HepG2 (cell line): ENCODE data around the gene TOMM7. TPM values are rescaled to one million over a fixed set of nuclear protein-coding genes. Genes with fewer than 3 reads are reported as not detected.

ENCODE experiments used
- ATF1 ChIP-seq: IDR thresholded peaks from 2 replicates; pipeline ENCODE4 v1.6.1; 2016; ENCODE audit warnings: mild to moderate bottlenecking, control low read depth
- MAFK ChIP-seq, 2 experiments: IDR thresholded peaks in 1 of 2; conservative IDR thresholded peaks in 1 of 2; 2 replicates each; pipeline ENCODE4 v1.6.1; 2011; ENCODE audit warnings: improper control_type of control experiment in 2 of 2, low read length in 2 of 2
- PRMT3 ChIP-seq: sonication (generic); formaldehyde crosslinking; IDR thresholded peaks from 2 replicates; pipeline ENCODE4 v1.8.1; 2022; ENCODE audit warnings: low read depth, mild to moderate bottlenecking, moderate library complexity, missing genetic modification reagents, borderline replicate concordance
- SALL2 ChIP-seq: sonication (generic); formaldehyde crosslinking; IDR thresholded peaks from 2 replicates; pipeline ENCODE4 v1.8.1; 2023; ENCODE audit warnings: mild to moderate bottlenecking, missing genetic modification reagents, inconsistent platforms
- SIX4 ChIP-seq: sonication (generic); formaldehyde crosslinking; IDR thresholded peaks from 2 replicates; pipeline ENCODE4 v1.4.0; 2020; ENCODE audit warnings: missing genetic modification reagents
- ZNF136 ChIP-seq: sonication (generic); formaldehyde crosslinking; IDR thresholded peaks from 2 replicates; pipeline ENCODE4 v1.8.1; 2022; ENCODE audit warnings: low read depth, mild to moderate bottlenecking, moderate library complexity, missing genetic modification reagents
- ZNF264 ChIP-seq: sonication (generic); formaldehyde crosslinking; IDR thresholded peaks from 2 replicates; pipeline ENCODE4 v1.4.0; 2020; ENCODE audit warnings: missing genetic modification reagents
- ZNF501 ChIP-seq: sonication (generic); formaldehyde crosslinking; IDR thresholded peaks from 2 replicates; pipeline ENCODE4 v1.5.1; 2020; ENCODE audit warnings: mild to moderate bottlenecking, moderate library complexity, missing genetic modification reagents
- polyA plus RNA-seq, 8 experiments: library from polyadenylated mRNA; depleted of rRNA in 3 of 8; stranded (reverse) in 7 of 8; unstranded in 1 of 8; fragments of >200 nt; fragmentation: Illumina TruSeq in 4 of 8; extraction: Trizol in 4 of 8; gene quantifications; 2 replicates each; pipeline versions ENCODE4 v1.2.1 to v1.2.3, GENCODE V29; 2011 to 2016; ENCODE audit warnings: low read depth in 4 of 8, missing spikeins in 1 of 8, mixed read lengths in 1 of 8; ENCODE audit not compliant: insufficient read depth in 1 of 8
- total RNA-seq, 5 experiments: library from RNA; depleted of rRNA; stranded (reverse); fragments of >200 nt; fragmentation: Illumina TruSeq; extraction: Trizol; gene quantifications; 2 replicates each; pipeline ENCODE4 v1.2.3, GENCODE V29; 2016; ENCODE audit warnings: low read depth in 1 of 5
- TF ChIP-seq, protein P1 (sequence below): sonication (generic); formaldehyde crosslinking; IDR thresholded peaks from 2 replicates; pipeline ENCODE4; 2020; ENCODE audit warnings: missing genetic modification reagents, mild to moderate bottlenecking, borderline replicate concordance
- TF ChIP-seq, protein P2 (sequence below): sonication (generic); formaldehyde crosslinking; IDR thresholded peaks from 2 replicates; pipeline ENCODE4 v1.4.0; 2020; ENCODE audit warnings: missing genetic modification reagents, mild to moderate bottlenecking, borderline replicate concordance
- TF ChIP-seq, protein P3 (sequence below): sonication (generic); formaldehyde crosslinking; conservative IDR thresholded peaks from 2 replicates; pipeline ENCODE4 v1.4.0; 2020; ENCODE audit warnings: missing genetic modification reagents
- TF ChIP-seq, protein P4 (sequence below): sonication (generic); formaldehyde crosslinking; IDR thresholded peaks from 2 replicates; pipeline ENCODE4 v1.4.0; 2020; ENCODE audit warnings: missing genetic modification reagents
- TF ChIP-seq, protein P5 (sequence below): sonication (generic); formaldehyde crosslinking; IDR thresholded peaks from 2 replicates; pipeline ENCODE4 v1.8.1; 2023; ENCODE audit warnings: missing genetic modification reagents, inconsistent platforms, borderline replicate concordance
- TF ChIP-seq, protein P6 (sequence below): sonication (generic); formaldehyde crosslinking; IDR thresholded peaks from 2 replicates; pipeline ENCODE4 v1.4.0; 2020; ENCODE audit warnings: missing genetic modification reagents

TOMM7 gene
- total and polyA plus RNA-seq, 2 of the 13 experiments (the other 11 are each of a cell fraction or from before 2014, with no cell fraction given) = 251 to 369 TPM

DNA sequence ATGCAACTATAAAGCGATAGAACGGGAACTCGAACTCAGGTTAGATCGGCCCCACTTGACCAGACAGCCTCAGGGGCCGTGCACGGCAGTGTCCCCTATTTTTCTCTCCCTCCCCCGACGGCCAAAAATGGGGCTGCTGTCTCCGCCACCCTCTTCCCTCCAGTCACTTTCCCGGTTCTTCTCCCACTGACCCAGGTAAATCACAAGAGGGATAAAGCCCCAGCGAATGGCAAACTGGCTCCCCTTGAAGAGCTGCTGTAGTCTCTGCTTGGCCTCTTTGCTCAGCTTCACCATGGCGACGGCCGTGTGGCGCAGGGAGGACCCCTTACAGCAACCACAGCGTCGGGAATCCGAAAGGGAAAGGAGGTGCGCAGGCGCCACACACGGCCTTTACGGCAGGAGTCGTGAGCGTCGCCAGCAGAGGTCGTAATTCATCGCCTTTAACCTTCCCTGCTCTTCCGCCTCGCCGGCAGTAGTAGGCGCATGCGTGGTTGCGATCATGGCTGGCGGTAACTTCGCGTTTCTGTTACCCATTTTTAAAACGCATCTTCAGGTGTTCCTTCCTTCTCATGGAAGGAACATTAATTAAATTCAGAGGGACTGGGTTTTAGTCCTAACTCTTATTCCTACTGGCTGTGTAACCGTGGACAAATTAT lies at the start of gene TOMM7 (continued):
- TF ChIP-seq, protein P1, sequence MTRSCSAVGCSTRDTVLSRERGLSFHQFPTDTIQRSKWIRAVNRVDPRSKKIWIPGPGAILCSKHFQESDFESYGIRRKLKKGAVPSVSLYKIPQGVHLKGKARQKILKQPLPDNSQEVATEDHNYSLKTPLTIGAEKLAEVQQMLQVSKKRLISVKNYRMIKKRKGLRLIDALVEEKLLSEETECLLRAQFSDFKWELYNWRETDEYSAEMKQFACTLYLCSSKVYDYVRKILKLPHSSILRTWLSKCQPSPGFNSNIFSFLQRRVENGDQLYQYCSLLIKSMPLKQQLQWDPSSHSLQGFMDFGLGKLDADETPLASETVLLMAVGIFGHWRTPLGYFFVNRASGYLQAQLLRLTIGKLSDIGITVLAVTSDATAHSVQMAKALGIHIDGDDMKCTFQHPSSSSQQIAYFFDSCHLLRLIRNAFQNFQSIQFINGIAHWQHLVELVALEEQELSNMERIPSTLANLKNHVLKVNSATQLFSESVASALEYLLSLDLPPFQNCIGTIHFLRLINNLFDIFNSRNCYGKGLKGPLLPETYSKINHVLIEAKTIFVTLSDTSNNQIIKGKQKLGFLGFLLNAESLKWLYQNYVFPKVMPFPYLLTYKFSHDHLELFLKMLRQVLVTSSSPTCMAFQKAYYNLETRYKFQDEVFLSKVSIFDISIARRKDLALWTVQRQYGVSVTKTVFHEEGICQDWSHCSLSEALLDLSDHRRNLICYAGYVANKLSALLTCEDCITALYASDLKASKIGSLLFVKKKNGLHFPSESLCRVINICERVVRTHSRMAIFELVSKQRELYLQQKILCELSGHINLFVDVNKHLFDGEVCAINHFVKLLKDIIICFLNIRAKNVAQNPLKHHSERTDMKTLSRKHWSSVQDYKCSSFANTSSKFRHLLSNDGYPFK (CRISPR knock-in tag) = peak; percentile 99
- TF ChIP-seq, protein P2, sequence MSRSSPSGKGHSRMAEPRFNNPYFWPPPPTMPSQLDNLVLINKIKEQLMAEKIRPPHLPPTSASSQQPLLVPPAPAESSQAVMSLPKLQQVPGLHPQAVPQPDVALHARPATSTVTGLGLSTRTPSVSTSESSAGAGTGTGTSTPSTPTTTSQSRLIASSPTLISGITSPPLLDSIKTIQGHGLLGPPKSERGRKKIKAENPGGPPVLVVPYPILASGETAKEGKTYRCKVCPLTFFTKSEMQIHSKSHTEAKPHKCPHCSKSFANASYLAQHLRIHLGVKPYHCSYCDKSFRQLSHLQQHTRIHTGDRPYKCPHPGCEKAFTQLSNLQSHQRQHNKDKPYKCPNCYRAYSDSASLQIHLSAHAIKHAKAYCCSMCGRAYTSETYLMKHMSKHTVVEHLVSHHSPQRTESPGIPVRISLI (CRISPR knock-in tag) = 0 out of 2 replicates have a peak, but pooled peaks have one; percentile 12
- TF ChIP-seq ZNF264 (CRISPR knock-in tag) (peak; percentile 60; the same call in 1 of the 2 replicates), ZNF136 (CRISPR knock-in tag) (peak; percentile 69; the same call in 1 of the 2 replicates), MAFK (conservative IDR thresholded peaks at IDR 0.05 in 1 of 2, IDR thresholded peaks at IDR 0.05 in 1 of 2; ENCODE audit: low read length in 2 of 2) (no peak), PRMT3 (CRISPR knock-in tag) (no peak), ATF1 (no peak), SALL2 (CRISPR knock-in tag) (peak; percentile 82; the same call in 1 of the 2 replicates), SIX4 (CRISPR knock-in tag) (peak; percentile 46; the same call in 1 of the 2 replicates), ZNF501 (CRISPR knock-in tag) (peak; percentile 39)
- TF ChIP-seq, protein P3, sequence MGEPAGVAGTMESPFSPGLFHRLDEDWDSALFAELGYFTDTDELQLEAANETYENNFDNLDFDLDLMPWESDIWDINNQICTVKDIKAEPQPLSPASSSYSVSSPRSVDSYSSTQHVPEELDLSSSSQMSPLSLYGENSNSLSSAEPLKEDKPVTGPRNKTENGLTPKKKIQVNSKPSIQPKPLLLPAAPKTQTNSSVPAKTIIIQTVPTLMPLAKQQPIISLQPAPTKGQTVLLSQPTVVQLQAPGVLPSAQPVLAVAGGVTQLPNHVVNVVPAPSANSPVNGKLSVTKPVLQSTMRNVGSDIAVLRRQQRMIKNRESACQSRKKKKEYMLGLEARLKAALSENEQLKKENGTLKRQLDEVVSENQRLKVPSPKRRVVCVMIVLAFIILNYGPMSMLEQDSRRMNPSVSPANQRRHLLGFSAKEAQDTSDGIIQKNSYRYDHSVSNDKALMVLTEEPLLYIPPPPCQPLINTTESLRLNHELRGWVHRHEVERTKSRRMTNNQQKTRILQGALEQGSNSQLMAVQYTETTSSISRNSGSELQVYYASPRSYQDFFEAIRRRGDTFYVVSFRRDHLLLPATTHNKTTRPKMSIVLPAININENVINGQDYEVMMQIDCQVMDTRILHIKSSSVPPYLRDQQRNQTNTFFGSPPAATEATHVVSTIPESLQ (CRISPR knock-in tag) = 0 out of 2 replicates have a peak, but pooled peaks have one; percentile 31
- TF ChIP-seq, protein P4, sequence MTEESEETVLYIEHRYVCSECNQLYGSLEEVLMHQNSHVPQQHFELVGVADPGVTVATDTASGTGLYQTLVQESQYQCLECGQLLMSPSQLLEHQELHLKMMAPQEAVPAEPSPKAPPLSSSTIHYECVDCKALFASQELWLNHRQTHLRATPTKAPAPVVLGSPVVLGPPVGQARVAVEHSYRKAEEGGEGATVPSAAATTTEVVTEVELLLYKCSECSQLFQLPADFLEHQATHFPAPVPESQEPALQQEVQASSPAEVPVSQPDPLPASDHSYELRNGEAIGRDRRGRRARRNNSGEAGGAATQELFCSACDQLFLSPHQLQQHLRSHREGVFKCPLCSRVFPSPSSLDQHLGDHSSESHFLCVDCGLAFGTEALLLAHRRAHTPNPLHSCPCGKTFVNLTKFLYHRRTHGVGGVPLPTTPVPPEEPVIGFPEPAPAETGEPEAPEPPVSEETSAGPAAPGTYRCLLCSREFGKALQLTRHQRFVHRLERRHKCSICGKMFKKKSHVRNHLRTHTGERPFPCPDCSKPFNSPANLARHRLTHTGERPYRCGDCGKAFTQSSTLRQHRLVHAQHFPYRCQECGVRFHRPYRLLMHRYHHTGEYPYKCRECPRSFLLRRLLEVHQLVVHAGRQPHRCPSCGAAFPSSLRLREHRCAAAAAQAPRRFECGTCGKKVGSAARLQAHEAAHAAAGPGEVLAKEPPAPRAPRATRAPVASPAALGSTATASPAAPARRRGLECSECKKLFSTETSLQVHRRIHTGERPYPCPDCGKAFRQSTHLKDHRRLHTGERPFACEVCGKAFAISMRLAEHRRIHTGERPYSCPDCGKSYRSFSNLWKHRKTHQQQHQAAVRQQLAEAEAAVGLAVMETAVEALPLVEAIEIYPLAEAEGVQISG (CRISPR knock-in tag) = peak; percentile 87
- TF ChIP-seq, protein P5, sequence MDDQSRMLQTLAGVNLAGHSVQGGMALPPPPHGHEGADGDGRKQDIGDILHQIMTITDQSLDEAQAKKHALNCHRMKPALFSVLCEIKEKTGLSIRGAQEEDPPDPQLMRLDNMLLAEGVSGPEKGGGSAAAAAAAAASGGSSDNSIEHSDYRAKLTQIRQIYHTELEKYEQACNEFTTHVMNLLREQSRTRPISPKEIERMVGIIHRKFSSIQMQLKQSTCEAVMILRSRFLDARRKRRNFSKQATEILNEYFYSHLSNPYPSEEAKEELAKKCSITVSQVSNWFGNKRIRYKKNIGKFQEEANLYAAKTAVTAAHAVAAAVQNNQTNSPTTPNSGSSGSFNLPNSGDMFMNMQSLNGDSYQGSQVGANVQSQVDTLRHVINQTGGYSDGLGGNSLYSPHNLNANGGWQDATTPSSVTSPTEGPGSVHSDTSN (CRISPR knock-in tag) = no peak
- TF ChIP-seq, protein P6, sequence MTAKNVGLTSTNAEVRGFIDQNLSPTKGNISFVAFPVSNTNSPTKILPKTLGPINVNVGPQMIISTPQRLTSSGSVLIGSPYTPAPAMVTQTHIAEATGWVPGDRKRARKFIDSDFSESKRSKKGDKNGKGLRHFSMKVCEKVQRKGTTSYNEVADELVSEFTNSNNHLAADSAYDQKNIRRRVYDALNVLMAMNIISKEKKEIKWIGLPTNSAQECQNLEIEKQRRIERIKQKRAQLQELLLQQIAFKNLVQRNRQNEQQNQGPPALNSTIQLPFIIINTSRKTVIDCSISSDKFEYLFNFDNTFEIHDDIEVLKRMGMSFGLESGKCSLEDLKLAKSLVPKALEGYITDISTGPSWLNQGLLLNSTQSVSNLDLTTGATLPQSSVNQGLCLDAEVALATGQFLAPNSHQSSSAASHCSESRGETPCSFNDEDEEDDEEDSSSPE (CRISPR knock-in tag) = peak; percentile 79
